HepG2 (cell line): ENCODE results near the gene MTA1. TPM values are rescaled to one million over a fixed set of nuclear protein-coding genes. Genes with fewer than 3 reads are reported as not detected.

Experiments used
- ATAC-seq: fragments of 200-7000 bp; cut with Tn5 transposase; 3 replicates; pipeline ENCODE4 v1.9.1; 2020; ENCODE audit warnings: mild to moderate bottlenecking, moderate library complexity
- BruUV-seq: library from RNA; stranded (reverse); fragments of 400-500 nt; replicated peaks from 2 replicates; lab custom pipeline; 2021; lab: Mats Ljungman, UMichigan
- CTCF ChIA-PET: fragments of 300-600 bp; formaldehyde crosslinking; extraction: SDS; loops from one replicate; lab custom pipeline; 2021; ENCODE audit warnings: low total read pairs, inconsistent platforms, low intra/inter-chr PET ratio; lab: Yijun Ruan, JAX
- POLR2A ChIA-PET: fragments of 350-600 bp; sonication (Branson Sonifier 250); formaldehyde crosslinking; loops from one replicate; lab custom pipeline; 2020; ENCODE audit warnings: antibody characterized with exemption, inconsistent platforms; lab: Yijun Ruan, JAX
- DNase-seq: peaks from one replicate; pipeline ENCODE4 v3.0.0-alpha.2; 2015; ENCODE audit warnings: low spot score
- FAIRE-seq: peaks from 3 replicates; lab custom pipeline; 2011; peaks lifted over from hg19 to GRCh38; lab: Jason Lieb, UNC
- H2AFZ ChIP-seq: one replicate; pipeline ENCODE4 v1.6.1; 2011; ENCODE audit warnings: low read length, inconsistent platforms
- H3K27ac ChIP-seq: fragments of 300-600 bp; 3 replicates; pipeline ENCODE4 v1.8.0; 2011; ENCODE audit warnings: mixed run types, mild to moderate bottlenecking, mixed read lengths, low read length, inconsistent platforms; ENCODE audit not compliant: insufficient read depth; ENCODE audit errors: extremely low read length
- H3K27me3 ChIP-seq, 2 experiments: fragments of 200-600 bp in 1 of 2; 2 replicates in 1 of 2; 3 replicates in 1 of 2; pipeline versions ENCODE4 v1.6.0 to v1.8.0; 2011; ENCODE audit warnings: low read length in 2 of 2, mild to moderate bottlenecking in 2 of 2, moderate library complexity in 2 of 2, inconsistent platforms in 1 of 2; ENCODE audit not compliant: insufficient read depth in 2 of 2, control insufficient read depth in 1 of 2
- H3K36me3 ChIP-seq, 2 experiments: fragments of 200-600 bp in 1 of 2; replicated peaks in 1 of 2; 2 replicates in 1 of 2; 3 replicates in 1 of 2; pipeline versions ENCODE4 v1.5.1 to v1.8.0; 2011; ENCODE audit warnings: low read length in 2 of 2, inconsistent platforms in 1 of 2; ENCODE audit not compliant: insufficient read depth in 2 of 2, control insufficient read depth in 1 of 2
- H3K4me1 ChIP-seq: 2 replicates; pipeline ENCODE4 v1.5.1; 2012; ENCODE audit warnings: low read length, inconsistent platforms; ENCODE audit not compliant: insufficient read depth
- H3K4me2 ChIP-seq: 2 replicates; pipeline ENCODE4 v1.6.0; 2011; ENCODE audit warnings: low read depth, low read length, inconsistent platforms
- H3K4me3 ChIP-seq, 3 experiments: fragments of 200-600 bp in 1 of 3; sonication (generic), shearing (Covaris generic) in 1 of 3; replicated peaks in 1 of 3; 2 replicates each; pipeline ENCODE4 v1.5.1; 2011 to 2016; ENCODE audit warnings: low read length in 3 of 3, inconsistent platforms in 2 of 3, low read depth in 2 of 3, mild to moderate bottlenecking in 2 of 3, control low read depth in 1 of 3, mixed read lengths in 1 of 3; ENCODE audit not compliant: insufficient read depth in 1 of 3
- H3K79me2 ChIP-seq: one replicate; pipeline ENCODE4 v1.6.1; 2011; ENCODE audit warnings: low read length, inconsistent platforms; ENCODE audit not compliant: insufficient read depth
- H3K9ac ChIP-seq: 2 replicates; pipeline ENCODE4 v1.6.0; 2011; ENCODE audit warnings: mild to moderate bottlenecking, low read depth, low read length, inconsistent platforms; ENCODE audit not compliant: insufficient read depth
- H3K9me3 ChIP-seq: 2 replicates; pipeline ENCODE4 v1.5.1; 2012; ENCODE audit warnings: mild to moderate bottlenecking, low read length
- H4K20me1 ChIP-seq: 2 replicates; pipeline ENCODE4 v1.6.0; 2011; ENCODE audit warnings: inconsistent platforms, mild to moderate bottlenecking, low read length, moderate library complexity; ENCODE audit not compliant: insufficient read depth
- AGO2 ChIP-seq: fragments of 200-400 bp; formaldehyde crosslinking; optimal IDR thresholded peaks from 2 replicates; pipeline ENCODE3; 2017; ENCODE audit warnings: mild to moderate bottlenecking, low read depth, low read length, moderate library complexity
- CREB1 ChIP-seq, 2 experiments: fragments of 450-650 bp in 1 of 2; IDR thresholded peaks; 2 replicates each; pipeline ENCODE4 v1.6.1; 2016 to 2017; ENCODE audit warnings: control low read depth in 1 of 2, mild to moderate bottlenecking in 1 of 2, missing compliant biosample characterization in 1 of 2, missing genetic modification characterization in 1 of 2
- GABPB1 ChIP-seq: IDR thresholded peaks from 2 replicates; pipeline ENCODE4 v1.6.1; 2016; ENCODE audit warnings: mild to moderate bottlenecking, missing genetic modification reagents, moderate library complexity, missing compliant biosample characterization
- KDM1A ChIP-seq: IDR thresholded peaks from 2 replicates; pipeline ENCODE4 v1.6.1; 2016; ENCODE audit warnings: missing compliant biosample characterization
- MAF1 ChIP-seq: sonication (generic); formaldehyde crosslinking; IDR thresholded peaks from 2 replicates; pipeline ENCODE4 v1.5.0; 2020; ENCODE audit warnings: missing genetic modification reagents, borderline replicate concordance
- NR1H2 ChIP-seq: sonication (generic); formaldehyde crosslinking; IDR thresholded peaks from 2 replicates; pipeline ENCODE4 v1.8.1; 2022; ENCODE audit warnings: low read depth, missing genetic modification reagents, borderline replicate concordance
- POLR2G ChIP-seq: fragments of 200-400 bp; formaldehyde crosslinking; IDR thresholded peaks from 2 replicates; pipeline ENCODE4 v1.6.1; 2018; ENCODE audit warnings: mild to moderate bottlenecking, low read depth, low read length, moderate library complexity
- SIX4 ChIP-seq: sonication (generic); formaldehyde crosslinking; IDR thresholded peaks from 2 replicates; pipeline ENCODE4 v1.4.0; 2020; ENCODE audit warnings: missing genetic modification reagents
- ZNF709 ChIP-seq: sonication (generic); formaldehyde crosslinking; IDR thresholded peaks from 2 replicates; pipeline ENCODE4 v1.5.0; 2020; ENCODE audit warnings: mild to moderate bottlenecking, missing genetic modification reagents
- WGBS: methylation state at CpG from one replicate; pipeline ENCODE4 v1.1.6; 2017; ENCODE audit warnings: low lambda C conversion rate; 5-methylcytosine and 5-hydroxymethylcytosine counted together
- in situ Hi-C: cut with HindIII; loops from 2 replicates; pipeline ENCODE4 v1.10.0; 2017; ENCODE audit warnings: low pct_unique_long_range_greater_than_20kb; ENCODE audit not compliant: extremely low pct_ligation_motif_present
- intact Hi-C: fragments of 100-400 bp; cut with micrococcal nuclease; formaldehyde crosslinking; loops from one replicate; pipeline ENCODE4 v1.10.0; 2022; ENCODE audit not compliant: unreplicated experiment
- polyA plus RNA-seq, 8 experiments: library from polyadenylated mRNA; depleted of rRNA in 3 of 8; stranded (reverse) in 7 of 8; unstranded in 1 of 8; fragments of >200 nt; fragmentation: Illumina TruSeq in 4 of 8; extraction: Trizol in 4 of 8; gene quantifications; 2 replicates each; pipeline versions ENCODE4 v1.2.1 to v1.2.3, GENCODE V29; 2011 to 2016; ENCODE audit warnings: low read depth in 4 of 8, missing spikeins in 1 of 8, mixed read lengths in 1 of 8; ENCODE audit not compliant: insufficient read depth in 1 of 8
- total RNA-seq, 5 experiments: library from RNA; depleted of rRNA; stranded (reverse); fragments of >200 nt; fragmentation: Illumina TruSeq; extraction: Trizol; gene quantifications; 2 replicates each; pipeline ENCODE4 v1.2.3, GENCODE V29; 2016; ENCODE audit warnings: low read depth in 1 of 5
- TF ChIP-seq, protein P1 (sequence below): sonication (generic); formaldehyde crosslinking; conservative IDR thresholded peaks from 2 replicates; pipeline ENCODE4 v1.8.0; 2022; ENCODE audit warnings: low read depth, missing genetic modification reagents
- TF ChIP-seq, protein P2 (sequence below): sonication (generic); formaldehyde crosslinking; IDR thresholded peaks from 2 replicates; pipeline ENCODE4 v1.5.0; 2020; ENCODE audit warnings: missing genetic modification reagents
- TF ChIP-seq, protein P3 (sequence below): sonication (generic); formaldehyde crosslinking; IDR thresholded peaks from 2 replicates; pipeline ENCODE4 v1.4.0; 2020; ENCODE audit warnings: missing genetic modification reagents
- TF ChIP-seq, protein P4 (sequence below): sonication (generic); formaldehyde crosslinking; IDR thresholded peaks from 2 replicates; pipeline ENCODE4 v1.4.0; 2020; ENCODE audit warnings: mild to moderate bottlenecking, missing genetic modification reagents

MTA1 gene
- total and polyA plus RNA-seq, 2 of the 13 experiments (the other 11 are each of a cell fraction or from before 2014, with no cell fraction given), result 35.2 to 85.8 TPM

DNA sequence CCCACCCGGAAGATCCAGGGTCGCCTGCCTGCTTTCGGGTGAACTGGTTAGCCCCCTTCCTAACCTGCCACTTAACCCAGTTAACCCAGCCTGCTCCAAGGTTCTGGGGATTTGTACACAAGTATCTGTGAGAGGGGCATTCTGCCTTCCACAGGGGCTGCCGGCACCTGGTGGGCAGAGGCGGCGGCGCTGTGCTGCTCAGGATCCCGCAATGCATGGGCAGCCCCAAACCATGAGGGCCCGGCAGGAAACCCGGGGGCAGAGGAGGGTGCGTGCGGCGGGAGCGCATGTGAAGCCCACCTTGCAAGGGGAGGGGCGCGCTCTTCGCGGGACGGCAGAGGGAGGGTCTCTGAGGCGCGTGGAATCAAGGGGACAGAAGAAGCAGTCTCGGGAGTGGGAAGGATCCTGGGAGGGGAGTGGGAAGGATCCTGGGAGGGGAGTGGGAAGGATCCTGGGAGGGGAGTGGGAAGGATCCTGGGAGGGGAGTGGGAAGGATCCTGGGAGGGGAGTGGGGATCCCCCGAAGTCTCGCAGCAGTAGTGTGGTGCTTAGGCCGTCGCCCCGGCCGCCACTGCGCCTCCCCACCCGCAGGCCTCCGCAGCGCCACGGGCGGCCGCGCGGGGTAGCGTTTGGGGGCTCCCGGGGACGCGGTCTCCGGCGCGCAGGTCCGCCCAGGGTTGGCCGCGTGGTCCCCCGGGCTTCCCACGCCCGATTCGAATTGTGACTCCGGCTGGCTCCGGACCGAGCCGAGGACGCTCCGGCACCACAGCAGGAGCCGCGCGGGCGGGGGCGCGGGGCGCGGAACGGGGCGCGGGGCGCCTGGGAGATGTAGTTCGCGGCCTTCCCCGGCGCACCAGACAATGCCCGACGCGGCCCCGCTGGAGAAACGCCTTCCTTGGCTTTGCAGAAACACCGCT is 4.9 kb upstream of the MTA1 start:
- Histone ChIP-seq H3K79me2 (peaks cover 5% of the 10 kb centered on the region), H3K27me3 (peaks cover 2 to 41% of the 10 kb centered on the region in 2 experiments; a peak in 4 of 5 replicates), H3K36me3 (no peaks in the 10 kb centered on the region), H2AFZ (no peak overlapping the region), H3K4me3 (peak overlapping the region; percentile 49 to 67 (median 57)), H3K4me1 (peaks cover 51% of the 10 kb centered on the region), H3K9me3 (no peaks in the 10 kb centered on the region), H3K4me2 (peak overlapping the region; percentile 72), H3K27ac (no peak overlapping the region), H4K20me1 (no peaks in the 10 kb centered on the region; the same call in 1 of the 2 replicates), H3K9ac (peak overlapping the region; percentile 63; the same call in 1 of the 2 replicates)
- FAIRE-seq, result no peak
- ATAC-seq, result peak; percentile 75
- ChIA-PET POLR2A (no interaction called here), CTCF (no interaction called here)
- intact Hi-C loops (loop anchor here (5.0 kb wide), 1 partner anchor 73 kb away; the partner anchor contains the start of gene CRIP1), in situ Hi-C loops (no loop called here)
- no TSS peak for BruUV-seq
- 37% methylated on average over 35 of the region's 79 CpGs for WGBS
- DNase-seq, result peak; percentile 22
- TF ChIP-seq ZNF709 (CRISPR knock-in tag) (0 out of 2 replicates have a peak, but pooled peaks have one; percentile 40), CREB1 (IDR thresholded peaks at IDR 0.05) (no peak), CREB1 (CRISPR knock-in tag; IDR thresholded peaks at IDR 0.05) (no peak), MAF1 (no peak), AGO2 (peak; percentile 63), KDM1A (CRISPR knock-in tag) (no peak), NR1H2 (CRISPR knock-in tag) (no peak), POLR2G (peak; percentile 37; the same call in 1 of the 2 replicates), GABPB1 (peak; percentile 76), SIX4 (CRISPR knock-in tag) (no peak)
- TF ChIP-seq, protein P1, sequence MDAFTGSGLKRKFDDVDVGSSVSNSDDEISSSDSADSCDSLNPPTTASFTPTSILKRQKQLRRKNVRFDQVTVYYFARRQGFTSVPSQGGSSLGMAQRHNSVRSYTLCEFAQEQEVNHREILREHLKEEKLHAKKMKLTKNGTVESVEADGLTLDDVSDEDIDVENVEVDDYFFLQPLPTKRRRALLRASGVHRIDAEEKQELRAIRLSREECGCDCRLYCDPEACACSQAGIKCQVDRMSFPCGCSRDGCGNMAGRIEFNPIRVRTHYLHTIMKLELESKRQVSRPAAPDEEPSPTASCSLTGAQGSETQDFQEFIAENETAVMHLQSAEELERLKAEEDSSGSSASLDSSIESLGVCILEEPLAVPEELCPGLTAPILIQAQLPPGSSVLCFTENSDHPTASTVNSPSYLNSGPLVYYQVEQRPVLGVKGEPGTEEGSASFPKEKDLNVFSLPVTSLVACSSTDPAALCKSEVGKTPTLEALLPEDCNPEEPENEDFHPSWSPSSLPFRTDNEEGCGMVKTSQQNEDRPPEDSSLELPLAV, result no peak
- TF ChIP-seq, protein P2, sequence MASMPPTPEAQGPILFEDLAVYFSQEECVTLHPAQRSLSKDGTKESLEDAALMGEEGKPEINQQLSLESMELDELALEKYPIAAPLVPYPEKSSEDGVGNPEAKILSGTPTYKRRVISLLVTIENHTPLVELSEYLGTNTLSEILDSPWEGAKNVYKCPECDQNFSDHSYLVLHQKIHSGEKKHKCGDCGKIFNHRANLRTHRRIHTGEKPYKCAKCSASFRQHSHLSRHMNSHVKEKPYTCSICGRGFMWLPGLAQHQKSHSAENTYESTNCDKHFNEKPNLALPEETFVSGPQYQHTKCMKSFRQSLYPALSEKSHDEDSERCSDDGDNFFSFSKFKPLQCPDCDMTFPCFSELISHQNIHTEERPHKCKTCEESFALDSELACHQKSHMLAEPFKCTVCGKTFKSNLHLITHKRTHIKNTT, result no peak
- TF ChIP-seq, protein P3, sequence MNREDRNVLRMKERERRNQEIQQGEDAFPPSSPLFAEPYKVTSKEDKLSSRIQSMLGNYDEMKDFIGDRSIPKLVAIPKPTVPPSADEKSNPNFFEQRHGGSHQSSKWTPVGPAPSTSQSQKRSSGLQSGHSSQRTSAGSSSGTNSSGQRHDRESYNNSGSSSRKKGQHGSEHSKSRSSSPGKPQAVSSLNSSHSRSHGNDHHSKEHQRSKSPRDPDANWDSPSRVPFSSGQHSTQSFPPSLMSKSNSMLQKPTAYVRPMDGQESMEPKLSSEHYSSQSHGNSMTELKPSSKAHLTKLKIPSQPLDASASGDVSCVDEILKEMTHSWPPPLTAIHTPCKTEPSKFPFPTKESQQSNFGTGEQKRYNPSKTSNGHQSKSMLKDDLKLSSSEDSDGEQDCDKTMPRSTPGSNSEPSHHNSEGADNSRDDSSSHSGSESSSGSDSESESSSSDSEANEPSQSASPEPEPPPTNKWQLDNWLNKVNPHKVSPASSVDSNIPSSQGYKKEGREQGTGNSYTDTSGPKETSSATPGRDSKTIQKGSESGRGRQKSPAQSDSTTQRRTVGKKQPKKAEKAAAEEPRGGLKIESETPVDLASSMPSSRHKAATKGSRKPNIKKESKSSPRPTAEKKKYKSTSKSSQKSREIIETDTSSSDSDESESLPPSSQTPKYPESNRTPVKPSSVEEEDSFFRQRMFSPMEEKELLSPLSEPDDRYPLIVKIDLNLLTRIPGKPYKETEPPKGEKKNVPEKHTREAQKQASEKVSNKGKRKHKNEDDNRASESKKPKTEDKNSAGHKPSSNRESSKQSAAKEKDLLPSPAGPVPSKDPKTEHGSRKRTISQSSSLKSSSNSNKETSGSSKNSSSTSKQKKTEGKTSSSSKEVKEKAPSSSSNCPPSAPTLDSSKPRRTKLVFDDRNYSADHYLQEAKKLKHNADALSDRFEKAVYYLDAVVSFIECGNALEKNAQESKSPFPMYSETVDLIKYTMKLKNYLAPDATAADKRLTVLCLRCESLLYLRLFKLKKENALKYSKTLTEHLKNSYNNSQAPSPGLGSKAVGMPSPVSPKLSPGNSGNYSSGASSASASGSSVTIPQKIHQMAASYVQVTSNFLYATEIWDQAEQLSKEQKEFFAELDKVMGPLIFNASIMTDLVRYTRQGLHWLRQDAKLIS (CRISPR knock-in tag), result no peak
- TF ChIP-seq, protein P4, sequence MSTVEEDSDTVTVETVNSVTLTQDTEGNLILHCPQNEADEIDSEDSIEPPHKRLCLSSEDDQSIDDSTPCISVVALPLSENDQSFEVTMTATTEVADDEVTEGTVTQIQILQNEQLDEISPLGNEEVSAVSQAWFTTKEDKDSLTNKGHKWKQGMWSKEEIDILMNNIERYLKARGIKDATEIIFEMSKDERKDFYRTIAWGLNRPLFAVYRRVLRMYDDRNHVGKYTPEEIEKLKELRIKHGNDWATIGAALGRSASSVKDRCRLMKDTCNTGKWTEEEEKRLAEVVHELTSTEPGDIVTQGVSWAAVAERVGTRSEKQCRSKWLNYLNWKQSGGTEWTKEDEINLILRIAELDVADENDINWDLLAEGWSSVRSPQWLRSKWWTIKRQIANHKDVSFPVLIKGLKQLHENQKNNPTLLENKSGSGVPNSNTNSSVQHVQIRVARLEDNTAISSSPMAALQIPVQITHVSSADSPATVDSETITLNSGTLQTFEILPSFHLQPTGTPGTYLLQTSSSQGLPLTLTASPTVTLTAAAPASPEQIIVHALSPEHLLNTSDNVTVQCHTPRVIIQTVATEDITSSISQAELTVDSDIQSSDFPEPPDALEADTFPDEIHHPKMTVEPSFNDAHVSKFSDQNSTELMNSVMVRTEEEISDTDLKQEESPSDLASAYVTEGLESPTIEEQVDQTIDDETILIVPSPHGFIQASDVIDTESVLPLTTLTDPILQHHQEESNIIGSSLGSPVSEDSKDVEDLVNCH, result no peak
